ENCODE results near the gene NUP42. TPM values are rescaled to one million over a fixed set of nuclear protein-coding genes. Genes with fewer than 3 reads are reported as not detected.

NUP42 gene
- total and polyA plus RNA-seq, 10 of the 15 experiments (the other 5 are each of a cell fraction or from before 2014, with no cell fraction given): 48.6 to 124 (median 74.3) TPM

- no peak for TF ChIP-seq PAX8 (IDR thresholded peaks at IDR 0.05)
These were observed 3.0 kb downstream of the NUP42 start (continued) for GRCh38 chr7:23184709-23185359.

GRCh38 chr7:23185980-23186379 lies 4.1 kb downstream of the NUP42 start:
- Histone ChIP-seq H3K4me1 (ENCODE audit: control insufficient read depth, insufficient read depth, low read length) (0 out of 2 replicates have a peak, but pooled peaks cover 3% of the 10 kb centered on the region), H2AFZ (ENCODE audit: control insufficient read depth, low read depth, low read length) (no peak overlapping the region), H3K9me3 (replicated peaks; ENCODE audit: control insufficient read depth, insufficient read depth, low read length) (no peaks in the 10 kb centered on the region), H3K79me2 (ENCODE audit: control insufficient read depth, insufficient read depth, low read length) (peaks cover 62% of the 10 kb centered on the region), H3K36me3 (ENCODE audit: control insufficient read depth in 2 of 2, insufficient read depth in 2 of 2, low read length in 1 of 2) (peaks cover 2 to 21% of the 10 kb centered on the region in 2 experiments; a peak in 3 of 4 replicates), H3K9ac (ENCODE audit: control insufficient read depth, insufficient read depth, low read length) (no peak overlapping the region), H3K27me3 (replicated peaks in 1 of 2; ENCODE audit: control insufficient read depth in 2 of 2, insufficient read depth in 2 of 2, low read length in 1 of 2) (no peaks in the 10 kb centered on the region), H3K27ac (ENCODE audit: control insufficient read depth, insufficient read depth) (no peak overlapping the region), H3K4me2 (ENCODE audit: control insufficient read depth, insufficient read depth) (0 out of 2 replicates have a peak overlapping the region, but pooled peaks have one; percentile 27), H3K4me3 (0 out of 2 replicates have a peak overlapping the region, but pooled peaks have one; percentile 1), H4K20me1 (ENCODE audit: control insufficient read depth, insufficient read depth) (no peaks in the 10 kb centered on the region)
- DNase-seq (ENCODE audit: low read depth, low spot score) (no peak), FAIRE-seq (no peak), ATAC-seq (no peak)
- intact Hi-C loops (cut with micrococcal nuclease; ENCODE audit: unreplicated experiment) (loop anchor here (1.0 to 10.0 kb wide), 6 partner anchors 87 to 361 kb away; partner anchors contain the start of genes TOMM7 and TRA2A), in situ Hi-C loops (cut with MboI) (no loop called here)
- SMC1A ChIA-PET (ENCODE audit: uncharacterized antibody, unreplicated experiment): interaction anchor here (1.6 to 3.3 kb wide), 3 partner anchors 87 to 100 kb away, joined by 4 to 32 read pairs (median 11); no protein-coding TSS in a partner anchor
- POLR2A ChIA-PET: no interaction called here
- CTCF ChIA-PET: interaction anchor here (1.8 to 2.5 kb wide), 5 partner anchors 40 to 337 kb away, joined by 8 to 11 read pairs (median 8); no protein-coding TSS in a partner anchor
- 4% methylated on average over 1 of the region's 1 CpG for WGBS (ENCODE audit: insufficient coverage, insufficient replicate concordance, low lambda C conversion rate, missing lambda C conversion rate)
- TF ChIP-seq SRF (IDR thresholded peaks at IDR 0.05; ENCODE audit: low read depth in 2 of 2, low read length in 2 of 2): no peak
- no peak for TF ChIP-seq CREB1 (IDR thresholded peaks at IDR 0.05; ENCODE audit: low read depth)
- TF ChIP-seq LARP7 (IDR thresholded peaks at IDR 0.05): no peak
- no peak for TF ChIP-seq CHD2 (IDR thresholded peaks at IDR 0.05; ENCODE audit: borderline replicate concordance, low read depth, low read length)
- TF ChIP-seq NFYB (IDR thresholded peaks at IDR 0.05; ENCODE audit: insufficient read depth, low read depth, low read length): no peak
- no peak for TF ChIP-seq HCFC1 (IDR thresholded peaks at IDR 0.05; ENCODE audit: low read length)
- no peak for TF ChIP-seq EP300 (IDR thresholded peaks at IDR 0.05; ENCODE audit: borderline replicate concordance in 1 of 2, control insufficient read depth in 1 of 2, low read depth in 2 of 2, low read length in 2 of 2)
- no peak for TF ChIP-seq TCF3 (IDR thresholded peaks at IDR 0.05; ENCODE audit: borderline replicate concordance, insufficient read depth, low read depth, low read length)
- no peak for TF ChIP-seq EGR1 (IDR thresholded peaks at IDR 0.05; ENCODE audit: borderline replicate concordance in 1 of 2, low read depth in 2 of 2, low read length in 2 of 2)
- TF ChIP-seq SMC3 (IDR thresholded peaks at IDR 0.05; ENCODE audit: borderline replicate concordance, low read length): no peak
- TF ChIP-seq MYC (IDR thresholded peaks at IDR 0.05; ENCODE audit: insufficient read depth, insufficient read length, insufficient replicate concordance, low read length, severe bottlenecking): no peak
- TF ChIP-seq CUX1 (IDR thresholded peaks at IDR 0.05; ENCODE audit: insufficient replicate concordance, low read depth, low read length): no peak
- no peak for TF ChIP-seq MEF2B (IDR thresholded peaks at IDR 0.05; ENCODE audit: partially characterized antibody, poor library complexity, severe bottlenecking)
- TF ChIP-seq SIN3A (IDR thresholded peaks at IDR 0.05; ENCODE audit: low read depth, low read length): no peak
- no peak for TF ChIP-seq SMAD5 (IDR thresholded peaks at IDR 0.05; ENCODE audit: low read depth)
- RAD21 ChIA-PET (ENCODE audit: unreplicated experiment): no interaction called here
- BruUV-seq (replicated peaks): no TSS peak
